OCI-LY7 (cell line): ENCODE data around the gene COG8. TPM values are rescaled to one million over a fixed set of nuclear protein-coding genes. Genes with fewer than 3 reads are reported as not detected.
A peak's percentile ranks its signal among the peaks of the same experiment; 100 is the strongest.

Experiments used
- BruUV-seq: library from RNA; stranded (reverse); fragments of 400-500 nt; replicated peaks from 2 replicates; lab custom pipeline; 2021; lab: Mats Ljungman, UMichigan
- CTCF ChIA-PET: fragments of 300-600 bp; sonication (Branson Sonifier 250); formaldehyde crosslinking; loops from one replicate; lab custom pipeline; 2022; ENCODE audit warnings: antibody characterized with exemption; ENCODE audit not compliant: unreplicated experiment; lab: Charles Lee
- POLR2A ChIA-PET: fragments of 300-600 bp; sonication (Branson Sonifier 250); formaldehyde crosslinking; loops from one replicate; lab custom pipeline; 2022; ENCODE audit warnings: antibody characterized with exemption; lab: Charles Lee
- DNase-seq: peaks from one replicate; pipeline ENCODE4 v3.0.0-alpha.2; 2015; ENCODE audit warnings: low spot score
- H2AFZ ChIP-seq: fragments of 200-600 bp; sonication (generic), shearing (Covaris generic); 2 replicates; pipeline ENCODE4 v1.6.1; 2014; ENCODE audit warnings: mild to moderate bottlenecking, antibody characterized with exemption, low read length, moderate library complexity
- H3K27ac ChIP-seq: fragments of 200-600 bp; sonication (generic); 2 replicates; pipeline ENCODE4 v1.5.1; 2014; ENCODE audit warnings: mixed run types, low read depth, mild to moderate bottlenecking, moderate library complexity, low read length, inconsistent platforms; ENCODE audit not compliant: poor library complexity, severe bottlenecking
- H3K36me3 ChIP-seq: fragments of 200-600 bp; sonication (generic); 2 replicates; pipeline ENCODE4 v1.6.1; 2014; ENCODE audit warnings: mild to moderate bottlenecking, antibody characterized with exemption, low read length, moderate library complexity, mixed read lengths; ENCODE audit not compliant: insufficient read depth
- H3K4me1 ChIP-seq: fragments of 200-600 bp; sonication (generic); 2 replicates; pipeline ENCODE4 v1.5.1; 2014; ENCODE audit warnings: mild to moderate bottlenecking, low read length; ENCODE audit not compliant: insufficient read depth, poor library complexity, severe bottlenecking
- H3K4me2 ChIP-seq: fragments of 200-600 bp; sonication (generic); 2 replicates; pipeline ENCODE4 v1.6.1; 2014; ENCODE audit warnings: mild to moderate bottlenecking, low read length
- H3K4me3 ChIP-seq: fragments of 200-600 bp; sonication (generic); 2 replicates; pipeline ENCODE4 v1.5.1; 2014; ENCODE audit warnings: mild to moderate bottlenecking, low read depth, low read length; ENCODE audit not compliant: poor library complexity, severe bottlenecking
- H3K79me2 ChIP-seq: fragments of 200-600 bp; sonication (generic); 2 replicates; pipeline ENCODE4 v1.6.1; 2016; ENCODE audit warnings: low read depth, mild to moderate bottlenecking, low read length, moderate library complexity, mixed read lengths; ENCODE audit not compliant: insufficient read depth
- H3K9me2 ChIP-seq: fragments of 200-600 bp; sonication (generic); 2 replicates; pipeline ENCODE4 v1.6.1; 2016; ENCODE audit warnings: mild to moderate bottlenecking, low read length, mixed read lengths; ENCODE audit not compliant: insufficient read depth
- H3K9me3 ChIP-seq: fragments of 200-600 bp; sonication (generic); 2 replicates; pipeline ENCODE4 v1.6.1; 2014; ENCODE audit warnings: mild to moderate bottlenecking, mixed run types, low read length, mixed read lengths
- H4K20me1 ChIP-seq: fragments of 200-600 bp; sonication (generic); 2 replicates; pipeline ENCODE4 v1.6.1; 2014; ENCODE audit warnings: mild to moderate bottlenecking, antibody characterized with exemption, low read length, moderate library complexity, mixed read lengths; ENCODE audit not compliant: insufficient read depth
- EZH2phosphoT487 ChIP-seq: fragments of 200-600 bp; sonication (generic); IDR thresholded peaks from 2 replicates; pipeline ENCODE4 v1.6.1; 2018; ENCODE audit warnings: low read depth, borderline replicate concordance, mild to moderate bottlenecking, mixed run types, antibody characterized with exemption, low read length, moderate library complexity, mixed read lengths
- intact Hi-C: fragments of 100-400 bp; cut with micrococcal nuclease; formaldehyde crosslinking; loops from one replicate; pipeline ENCODE4 v1.10.0; 2022; ENCODE audit not compliant: unreplicated experiment
- total RNA-seq, 2 experiments: library from RNA; depleted of rRNA in 1 of 2; stranded (reverse); fragments of >200 nt in 1 of 2; shearing (Covaris generic) in 1 of 2; gene quantifications; 2 replicates each; pipeline ENCODE4 v1.2.3, GENCODE V29; 2014 to 2022
- TF ChIP-seq, protein P1 (sequence below): fragments of 200-600 bp; sonication (generic); conservative IDR thresholded peaks from 2 replicates; pipeline ENCODE4 v1.5.1; 2014; ENCODE audit warnings: mild to moderate bottlenecking, antibody characterized with exemption, low read length, moderate library complexity, mixed read lengths

Gene COG8
- total RNA-seq, 2 experiments from 2014 or later = 55.9 to 60.3 TPM

DNA sequence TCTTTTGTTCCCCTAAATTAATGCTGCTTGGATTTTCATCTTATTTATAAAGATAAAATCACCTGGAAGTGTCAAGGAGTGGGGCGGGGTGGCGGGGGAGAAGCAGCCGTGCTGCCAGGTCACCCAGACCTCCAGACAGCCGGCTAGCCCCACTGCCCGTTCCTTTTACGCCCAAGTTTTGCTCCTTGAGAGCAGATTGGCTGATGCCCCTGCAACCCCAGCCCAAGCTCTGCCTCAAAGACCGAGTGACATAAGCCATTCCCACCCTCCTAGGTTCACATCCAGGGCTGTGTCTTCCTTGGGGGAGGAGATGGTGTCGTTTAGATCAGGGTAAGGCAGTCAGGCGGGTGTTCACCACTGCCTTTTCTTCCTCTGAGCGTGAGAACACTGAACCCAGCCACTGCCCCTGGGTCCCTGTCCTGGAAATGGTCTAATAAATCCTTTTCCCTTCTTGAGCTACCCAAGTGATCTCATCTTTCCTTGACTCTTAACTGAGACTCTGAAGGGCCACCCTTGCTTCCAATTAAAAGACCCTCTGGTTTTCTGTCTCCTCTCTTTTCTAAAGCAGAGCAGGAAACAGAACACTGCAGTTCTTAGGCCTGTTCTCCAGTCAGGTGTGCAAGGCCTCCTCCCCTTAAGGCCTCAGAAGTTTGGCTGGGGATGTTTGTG lies 14.6 kb downstream of the COG8 start:
- H3K36me3 ChIP-seq = peaks cover 98% of the 10 kb centered on the region
- no peak overlapping the region for H2AFZ ChIP-seq

GRCh38 chr16:69324013-69324531 lies 15.3 kb downstream of the COG8 start:
- peaks cover 36% of the 10 kb centered on the region for H3K4me1 ChIP-seq
- no peaks in the 10 kb centered on the region for H3K9me2 ChIP-seq
- BruUV-seq = no TSS peak
- H3K36me3 ChIP-seq = peaks cover 98% of the 10 kb centered on the region
- no peaks in the 10 kb centered on the region for H3K9me3 ChIP-seq
- H2AFZ ChIP-seq = no peak overlapping the region
- H3K79me2 ChIP-seq = peaks cover 64% of the 10 kb centered on the region
- ChIA-PET CTCF (no interaction called here), POLR2A (interaction anchor here (0.6 kb wide), 1 partner anchor 66 kb away, joined by 5 read pairs; no protein-coding TSS in a partner anchor)
- no peak for DNase-seq
- no peak for TF ChIP-seq EZH2phosphoT487
- TF ChIP-seq, protein P1, sequence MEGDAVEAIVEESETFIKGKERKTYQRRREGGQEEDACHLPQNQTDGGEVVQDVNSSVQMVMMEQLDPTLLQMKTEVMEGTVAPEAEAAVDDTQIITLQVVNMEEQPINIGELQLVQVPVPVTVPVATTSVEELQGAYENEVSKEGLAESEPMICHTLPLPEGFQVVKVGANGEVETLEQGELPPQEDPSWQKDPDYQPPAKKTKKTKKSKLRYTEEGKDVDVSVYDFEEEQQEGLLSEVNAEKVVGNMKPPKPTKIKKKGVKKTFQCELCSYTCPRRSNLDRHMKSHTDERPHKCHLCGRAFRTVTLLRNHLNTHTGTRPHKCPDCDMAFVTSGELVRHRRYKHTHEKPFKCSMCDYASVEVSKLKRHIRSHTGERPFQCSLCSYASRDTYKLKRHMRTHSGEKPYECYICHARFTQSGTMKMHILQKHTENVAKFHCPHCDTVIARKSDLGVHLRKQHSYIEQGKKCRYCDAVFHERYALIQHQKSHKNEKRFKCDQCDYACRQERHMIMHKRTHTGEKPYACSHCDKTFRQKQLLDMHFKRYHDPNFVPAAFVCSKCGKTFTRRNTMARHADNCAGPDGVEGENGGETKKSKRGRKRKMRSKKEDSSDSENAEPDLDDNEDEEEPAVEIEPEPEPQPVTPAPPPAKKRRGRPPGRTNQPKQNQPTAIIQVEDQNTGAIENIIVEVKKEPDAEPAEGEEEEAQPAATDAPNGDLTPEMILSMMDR = no peak
- H3K4me2 ChIP-seq = no peak overlapping the region
- H4K20me1 ChIP-seq = peaks cover 38% of the 10 kb centered on the region
- no peak overlapping the region for H3K27ac ChIP-seq
- intact Hi-C loops = no loop called here
- H3K4me3 ChIP-seq = no peak overlapping the region

More for the DNA sequence above, 14.6 kb downstream of the COG8 start:
- ChIA-PET POLR2A (interaction anchor here (0.7 kb wide), 1 partner anchor 22 kb away, joined by 3 read pairs; no protein-coding TSS in a partner anchor), CTCF (no interaction called here)
- DNase-seq = no peak
- no peak overlapping the region for H3K4me3 ChIP-seq
- no peak overlapping the region for H3K27ac ChIP-seq
- intact Hi-C loops = no loop called here
- H3K9me2 ChIP-seq = no peaks in the 10 kb centered on the region
- peaks cover 44% of the 10 kb centered on the region for H4K20me1 ChIP-seq
- BruUV-seq = TSS peak; percentile 76
- H3K9me3 ChIP-seq = no peaks in the 10 kb centered on the region
- no peak for TF ChIP-seq EZH2phosphoT487
- TF ChIP-seq, protein P1 = no peak
- peaks cover 39% of the 10 kb centered on the region for H3K4me1 ChIP-seq
- no peak overlapping the region; the same call in 1 of the 2 replicates for H3K4me2 ChIP-seq
- H3K79me2 ChIP-seq = peaks cover 71% of the 10 kb centered on the region

DNA sequence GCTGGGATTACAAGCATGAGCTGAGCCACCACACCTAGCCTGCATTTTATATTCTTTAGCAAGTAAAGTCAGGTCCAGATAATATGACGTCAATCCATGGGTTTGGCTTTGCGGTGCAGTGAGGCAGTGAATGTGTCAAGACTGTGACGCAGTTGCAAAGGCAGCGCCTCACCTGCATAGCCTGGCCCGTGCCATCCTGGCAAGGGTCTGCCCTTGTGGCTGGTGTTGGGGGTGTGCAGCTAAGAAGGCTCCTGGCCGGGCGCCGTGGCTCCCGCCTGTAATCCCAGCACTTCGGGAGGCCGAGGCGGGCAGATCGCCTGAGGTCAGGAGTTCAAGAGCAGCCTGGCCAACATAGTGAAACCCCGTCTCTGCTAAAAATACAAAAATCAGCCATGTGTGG lies 15.9 kb downstream of the COG8 start:
- Histone ChIP-seq H3K4me3 (no peak overlapping the region), H4K20me1 (peaks cover 32% of the 10 kb centered on the region), H2AFZ (no peak overlapping the region), H3K27ac (no peak overlapping the region), H3K9me3 (no peaks in the 10 kb centered on the region), H3K79me2 (peaks cover 58% of the 10 kb centered on the region), H3K4me2 (no peak overlapping the region), H3K4me1 (peaks cover 30% of the 10 kb centered on the region), H3K36me3 (peaks cover 98% of the 10 kb centered on the region), H3K9me2 (no peaks in the 10 kb centered on the region)
- intact Hi-C loops = no loop called here
- ChIA-PET CTCF (no interaction called here), POLR2A (interaction anchor here (0.6 kb wide), 1 partner anchor 1632 kb away, joined by 5 read pairs; no protein-coding TSS in a partner anchor)
- TF ChIP-seq, protein P1 = no peak
- TF ChIP-seq EZH2phosphoT487 = no peak
- no peak for DNase-seq
- no TSS peak for BruUV-seq
